Measurements from ENCODE around the gene MAP1LC3B. TPM values are rescaled to one million over a fixed set of nuclear protein-coding genes. Genes with fewer than 3 reads are reported as not detected.
"Not testable (repeated sequence)": the region's sequence is repeated elsewhere in the genome, so short reads cannot be mapped to it uniquely, and the experiment has no call there.

MAP1LC3B gene
- total RNA-seq, 3 donors from 2014 or later: 31.5 to 43.2 (median 31.6) TPM

DNA sequence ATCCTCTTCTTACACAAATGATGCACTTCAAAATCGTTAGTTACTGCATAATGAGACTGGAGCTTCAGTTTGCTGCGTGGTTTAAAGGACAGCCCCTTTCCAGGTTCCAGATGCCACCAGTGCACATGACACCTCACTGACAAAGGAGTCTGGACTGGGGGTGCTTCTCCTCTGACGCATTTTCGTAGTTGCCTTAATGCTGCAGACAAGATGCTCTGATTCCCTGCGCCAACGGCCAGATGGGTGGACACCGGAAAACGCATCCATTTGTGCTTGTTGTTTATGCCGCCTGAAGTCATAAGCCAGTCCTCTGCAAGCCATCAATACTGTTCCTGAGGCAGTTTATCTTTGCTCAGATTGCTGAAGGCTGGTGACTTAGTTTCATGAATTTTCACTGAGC lies 24.6 kb upstream of the MAP1LC3B start:
- Mint-ChIP-seq H3K27me3 (ENCODE audit: low read depth) (no peaks in the 10 kb centered on the region), H3K9me3 (no peaks in the 10 kb centered on the region), H3K4me1 (ENCODE audit: low read depth) (peaks cover 47% of the 10 kb centered on the region), H3K4me3 (no peak overlapping the region), H3K36me3 (ENCODE audit: insufficient read depth) (peaks cover 16% of the 10 kb centered on the region)
- no peak for ATAC-seq
- no peak for DNase-seq

DNA sequence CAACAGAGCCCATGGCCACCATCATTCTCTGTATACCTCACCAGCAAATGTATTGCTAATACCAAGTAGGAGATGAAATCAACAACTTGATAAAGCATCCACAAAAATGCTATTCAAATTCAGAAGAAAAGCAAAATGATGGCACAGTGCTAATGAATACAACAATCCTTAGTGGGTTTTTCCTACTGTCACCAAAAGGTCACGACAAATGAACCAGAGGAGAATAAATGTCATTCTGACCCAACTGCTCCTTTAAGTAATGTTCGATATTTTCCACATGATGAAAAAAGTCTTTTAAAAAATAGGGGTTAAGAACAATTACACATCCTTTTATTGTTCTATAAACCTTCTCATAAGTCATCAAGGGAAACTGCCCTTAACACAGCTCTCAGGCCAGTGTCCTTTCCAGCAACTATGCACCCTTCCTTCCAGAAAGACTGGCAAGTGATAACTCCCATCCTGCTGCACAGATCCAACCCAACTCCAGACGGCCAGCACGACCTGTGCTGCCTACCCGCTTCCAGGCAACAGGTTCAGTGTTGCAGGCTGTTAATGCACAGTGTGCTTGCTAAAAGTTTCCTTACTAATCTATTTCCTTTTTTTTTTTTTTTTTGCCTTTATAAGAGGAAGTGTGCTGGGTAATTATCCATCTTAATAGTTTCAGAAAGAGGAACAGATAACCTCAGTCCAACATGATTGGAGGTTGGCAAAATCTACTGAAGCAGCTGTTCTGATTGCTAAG lies 23.9 kb upstream of the MAP1LC3B start:
- H3K4me3 Mint-ChIP-seq: no peak overlapping the region

DNA sequence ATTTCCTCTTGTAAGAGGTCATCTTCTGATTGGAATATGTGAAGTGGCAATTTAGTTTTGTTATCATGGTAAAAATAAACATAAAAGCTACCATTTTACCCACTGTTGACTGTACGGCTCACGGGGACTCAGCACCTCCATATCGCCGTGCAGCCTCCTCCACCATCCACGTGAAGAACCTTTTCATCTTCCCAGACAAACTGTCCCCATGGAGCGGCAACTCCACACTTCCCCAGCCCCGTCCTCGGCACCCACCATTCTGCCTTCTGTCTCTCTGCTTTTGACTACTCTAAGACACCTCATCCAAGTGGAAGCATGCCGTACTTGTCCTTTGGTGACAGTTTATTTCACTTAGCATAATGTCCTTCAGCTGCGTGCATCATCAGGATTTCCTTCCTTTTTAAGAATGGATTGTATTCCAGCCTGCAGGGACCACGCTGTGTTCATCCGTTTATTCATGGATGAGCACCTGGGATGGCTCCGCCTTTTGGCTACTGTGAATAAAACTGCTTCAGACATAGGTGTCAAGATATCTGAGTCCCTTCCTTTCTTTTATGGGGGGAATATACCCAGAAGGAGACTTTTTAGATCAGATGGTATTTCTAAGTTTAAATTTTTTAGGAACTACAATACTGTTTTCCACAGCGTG lies 22.9 kb upstream of the MAP1LC3B start:
- DNase-seq: no peak
- Mint-ChIP-seq H3K4me3 (no peak overlapping the region), H3K27me3 (ENCODE audit: low read depth) (no peaks in the 10 kb centered on the region), H3K9me3 (no peaks in the 10 kb centered on the region), H3K4me1 (ENCODE audit: low read depth) (peaks cover 51% of the 10 kb centered on the region), H3K36me3 (ENCODE audit: insufficient read depth) (peaks cover 14% of the 10 kb centered on the region)
- no peak for ATAC-seq

More for the DNA sequence above, 23.9 kb upstream of the MAP1LC3B start:
- Mint-ChIP-seq H3K36me3 (ENCODE audit: insufficient read depth) (peaks cover 16% of the 10 kb centered on the region), H3K9me3 (no peaks in the 10 kb centered on the region), H3K4me1 (ENCODE audit: low read depth) (peaks cover 47% of the 10 kb centered on the region), H3K27me3 (ENCODE audit: low read depth) (no peaks in the 10 kb centered on the region)
- no peak for DNase-seq
- no peak for ATAC-seq

DNA sequence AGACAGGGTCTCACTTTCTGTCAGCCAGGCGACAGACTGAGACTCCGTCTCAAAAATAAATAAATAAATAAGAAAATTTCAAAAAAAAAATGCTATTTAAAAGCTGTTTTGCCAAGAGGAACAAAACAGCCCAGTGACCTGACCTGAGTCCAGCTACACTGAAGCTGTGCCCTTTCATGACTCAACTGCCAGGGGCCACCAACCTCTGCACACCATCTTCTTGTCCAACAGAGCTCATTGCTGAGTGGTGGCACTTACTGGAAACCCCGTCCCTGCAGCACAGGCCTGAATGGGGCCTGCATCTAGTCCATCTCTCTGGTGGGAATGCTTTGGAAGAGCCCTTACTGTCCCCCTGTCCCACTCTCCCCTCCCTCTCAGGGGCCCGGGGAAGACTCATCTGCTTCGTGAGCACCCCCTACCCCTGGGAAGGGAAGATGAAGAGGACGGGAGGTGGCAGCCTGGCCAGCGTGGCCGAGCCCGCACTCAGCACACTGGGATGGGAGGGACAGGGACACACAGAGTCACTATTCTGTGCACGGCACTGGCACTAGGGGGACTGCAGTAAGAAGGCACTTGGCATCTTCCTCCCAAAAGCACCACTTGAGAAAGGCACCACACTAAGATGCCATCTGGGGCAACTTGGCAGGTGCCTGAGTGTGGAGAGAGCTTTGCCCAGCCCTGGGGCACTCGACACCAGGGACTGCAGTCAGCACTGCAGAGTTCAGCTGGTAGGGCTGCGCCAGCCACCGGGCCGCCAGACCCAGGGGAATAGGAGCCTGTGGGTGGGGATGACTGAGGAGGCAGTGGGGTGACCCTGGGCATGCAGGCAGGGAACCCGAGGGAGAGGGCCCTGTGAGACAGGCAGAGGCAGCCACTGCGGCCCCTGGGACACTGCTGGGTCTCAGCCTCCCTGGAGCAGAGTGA lies 22.1 kb upstream of the MAP1LC3B start:
- peaks cover 44% of the 10 kb centered on the region for H3K4me1 Mint-ChIP-seq (ENCODE audit: low read depth)
- no peaks in the 10 kb centered on the region for H3K27me3 Mint-ChIP-seq (ENCODE audit: low read depth)
- DNase-seq: no peak
- ATAC-seq: no peak
- H3K9me3 Mint-ChIP-seq: no peaks in the 10 kb centered on the region
- no peak overlapping the region for H3K4me3 Mint-ChIP-seq
- H3K36me3 Mint-ChIP-seq (ENCODE audit: insufficient read depth): peaks cover 14% of the 10 kb centered on the region

DNA sequence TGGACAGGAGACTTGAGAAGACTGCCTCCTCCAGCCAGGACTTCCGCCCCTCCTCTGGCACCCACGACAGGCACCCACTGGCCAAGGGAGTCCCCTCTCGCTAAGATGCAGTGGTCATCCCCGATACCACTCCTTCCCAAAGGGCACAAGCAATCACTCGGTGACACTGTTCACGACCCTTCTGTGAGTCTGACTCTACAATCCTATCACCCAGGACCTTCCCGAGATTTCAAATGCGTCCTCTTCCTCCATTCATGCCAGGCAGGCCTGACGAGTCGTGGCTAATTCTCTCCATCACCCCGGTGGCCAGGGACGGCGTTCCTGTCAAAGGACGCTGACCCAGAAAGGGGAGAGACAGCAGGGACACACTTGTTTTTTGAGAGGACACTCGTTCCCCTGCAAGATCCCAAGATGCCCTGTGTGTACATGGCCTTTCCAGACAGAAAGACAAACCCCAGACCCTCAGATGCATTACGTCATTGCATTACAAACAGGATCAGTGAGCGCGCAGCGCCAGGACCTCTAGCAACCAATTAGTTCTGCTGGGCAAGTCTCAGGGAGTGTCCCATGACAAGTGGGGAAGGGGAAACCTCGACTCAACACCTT lies 20.8 kb upstream of the MAP1LC3B start:
- H3K9me3 Mint-ChIP-seq: no peaks in the 10 kb centered on the region
- DNase-seq (no peak), ATAC-seq (no peak)
- peaks cover 13% of the 10 kb centered on the region for H3K36me3 Mint-ChIP-seq (ENCODE audit: insufficient read depth)
- H3K4me3 Mint-ChIP-seq: no peak overlapping the region
- no peaks in the 10 kb centered on the region for H3K27me3 Mint-ChIP-seq (ENCODE audit: low read depth)
- peaks cover 46% of the 10 kb centered on the region for H3K4me1 Mint-ChIP-seq (ENCODE audit: low read depth)

DNA sequence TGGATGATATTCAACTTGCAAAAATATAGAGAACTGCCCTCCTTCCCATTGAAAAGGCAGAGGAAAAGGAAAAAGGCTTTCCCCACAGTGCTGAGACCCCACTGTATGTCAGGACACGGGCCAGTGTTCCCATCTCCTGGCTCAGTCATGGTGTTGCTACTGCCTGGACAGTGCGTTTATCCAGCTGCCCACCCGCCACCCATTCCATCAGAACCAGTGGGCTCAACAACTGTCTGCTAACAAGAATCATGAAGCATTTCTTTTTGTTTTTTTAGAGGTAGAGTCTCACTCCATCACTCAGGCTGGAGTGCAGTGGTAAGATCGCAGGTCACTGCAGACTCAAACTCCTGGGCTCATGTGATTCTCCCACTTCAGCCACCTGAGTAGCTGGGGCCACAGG lies 19.8 kb upstream of the MAP1LC3B start:
- Mint-ChIP-seq H3K4me3 (no peak overlapping the region), H3K9me3 (no peaks in the 10 kb centered on the region), H3K4me1 (ENCODE audit: low read depth) (peaks cover 52% of the 10 kb centered on the region), H3K27me3 (ENCODE audit: low read depth) (no peaks in the 10 kb centered on the region), H3K36me3 (ENCODE audit: insufficient read depth) (peaks cover 8% of the 10 kb centered on the region)
- DNase-seq: no peak
- no peak for ATAC-seq

DNA sequence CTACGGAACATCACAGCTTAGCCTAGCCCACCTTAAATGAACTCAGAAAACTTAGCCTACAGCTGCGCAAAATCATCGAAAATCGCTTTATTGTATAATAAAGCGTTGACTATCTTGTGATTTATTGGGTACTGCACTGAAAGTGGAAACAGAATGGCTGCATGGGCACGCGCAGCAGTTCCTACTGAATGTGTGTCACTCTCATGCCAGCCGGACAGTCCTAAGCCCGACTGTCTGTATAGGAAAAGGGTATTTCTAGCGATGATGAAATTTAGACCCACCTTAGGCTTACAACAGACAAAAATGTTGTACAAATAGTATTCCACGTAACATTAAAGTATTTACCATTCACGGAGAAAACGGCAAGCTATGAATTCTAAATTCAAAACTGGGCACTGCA lies 17.8 kb upstream of the MAP1LC3B start:
- ATAC-seq: no peak
- Mint-ChIP-seq H3K27me3 (ENCODE audit: low read depth) (no peaks in the 10 kb centered on the region), H3K4me3 (no peak overlapping the region), H3K9me3 (no peaks in the 10 kb centered on the region), H3K4me1 (ENCODE audit: low read depth) (peaks cover 39% of the 10 kb centered on the region), H3K36me3 (ENCODE audit: insufficient read depth) (peaks cover 6% of the 10 kb centered on the region)
- DNase-seq: no peak

DNA sequence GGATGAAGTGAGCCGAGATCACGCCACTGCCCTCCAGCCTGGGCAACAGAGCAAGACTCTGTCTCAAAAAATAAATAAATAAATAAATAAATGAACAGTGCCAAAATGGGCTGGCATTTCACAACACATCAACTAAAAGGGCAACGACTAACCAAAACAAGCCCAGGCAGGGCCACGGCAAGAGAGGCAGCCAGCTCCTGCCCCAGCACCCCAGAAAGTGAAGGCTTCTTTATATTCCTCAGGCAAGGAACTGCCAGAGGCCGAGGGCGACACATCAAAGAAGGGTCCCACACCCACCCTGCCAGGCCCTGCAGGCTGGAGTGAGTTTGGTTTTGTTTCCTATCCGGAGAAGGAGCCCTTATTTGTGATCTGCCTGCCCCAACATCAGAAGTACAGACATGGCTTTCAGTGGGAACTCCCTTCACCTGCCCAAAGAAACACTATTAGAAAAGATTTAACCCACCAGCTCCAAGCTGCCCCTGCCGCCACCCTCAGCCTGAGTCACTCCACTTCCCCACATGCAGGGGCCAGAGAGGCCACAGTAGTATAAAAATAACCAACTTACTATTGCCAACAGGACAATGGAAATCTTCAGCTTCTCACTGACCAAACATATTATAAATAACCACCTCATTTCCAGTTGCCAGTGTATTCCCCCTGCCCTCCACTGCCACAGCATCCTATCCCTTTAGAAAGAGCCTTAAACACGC lies 16.6 kb upstream of the MAP1LC3B start:
- DNase-seq (no peak), ATAC-seq (no peak)
- peaks cover 43% of the 10 kb centered on the region for H3K4me1 Mint-ChIP-seq (ENCODE audit: low read depth)
- peaks cover 6% of the 10 kb centered on the region for H3K36me3 Mint-ChIP-seq (ENCODE audit: insufficient read depth)
- H3K9me3 Mint-ChIP-seq: no peaks in the 10 kb centered on the region
- no peaks in the 10 kb centered on the region for H3K27me3 Mint-ChIP-seq (ENCODE audit: low read depth)
- no peak overlapping the region for H3K4me3 Mint-ChIP-seq

DNA sequence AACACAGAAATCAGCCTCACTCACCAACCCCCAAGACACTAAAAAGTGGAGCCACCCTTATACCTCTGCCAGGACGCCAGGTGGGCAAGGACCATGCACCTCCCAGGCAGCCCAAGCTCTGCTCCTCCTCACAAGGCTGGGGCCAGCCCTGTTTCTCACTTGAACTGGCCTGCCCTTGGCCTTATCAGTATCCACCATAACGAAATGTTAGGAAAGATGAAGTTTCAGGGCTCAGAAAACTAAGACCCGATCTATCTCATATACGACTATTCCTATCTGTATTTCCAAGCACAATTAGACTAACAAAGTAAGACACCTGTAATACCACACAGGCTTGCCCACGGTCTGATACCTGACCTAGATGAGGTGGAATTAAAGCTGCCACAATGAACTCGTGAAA lies 15.5 kb upstream of the MAP1LC3B start:
- ATAC-seq (no peak), DNase-seq (no peak)
- Mint-ChIP-seq H3K36me3 (ENCODE audit: insufficient read depth) (peaks cover 6% of the 10 kb centered on the region), H3K27me3 (ENCODE audit: low read depth) (no peaks in the 10 kb centered on the region), H3K4me3 (no peak overlapping the region), H3K9me3 (no peaks in the 10 kb centered on the region), H3K4me1 (ENCODE audit: low read depth) (peaks cover 47% of the 10 kb centered on the region)

DNA sequence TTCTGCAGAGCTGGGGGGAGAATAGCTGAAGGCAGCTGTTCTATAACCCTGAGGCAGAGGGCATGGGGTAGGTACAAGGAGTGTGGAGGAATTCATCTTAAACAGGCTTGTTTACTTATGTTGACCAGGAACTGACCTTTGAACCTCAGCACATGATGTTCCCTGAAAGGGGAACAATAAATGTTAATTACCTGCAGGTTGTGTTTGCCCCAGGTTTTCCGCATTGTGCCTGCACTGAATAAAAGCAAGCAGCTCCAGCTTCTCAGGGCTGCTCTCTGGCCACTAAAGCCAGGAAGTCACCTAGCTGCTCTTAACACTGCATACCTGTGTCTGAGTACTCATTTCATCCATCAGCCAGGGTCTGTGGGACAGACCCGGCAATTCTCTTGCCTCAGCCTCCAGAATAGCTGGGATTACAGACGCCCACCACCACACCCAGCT lies 12.8 kb upstream of the MAP1LC3B start:
- H3K9me3 Mint-ChIP-seq; DNase-seq; ATAC-seq; H3K27me3 Mint-ChIP-seq (ENCODE audit: low read depth); H3K36me3 Mint-ChIP-seq (ENCODE audit: insufficient read depth); H3K4me3 Mint-ChIP-seq: not testable (repeated sequence)
- peaks cover 48% of the 10 kb centered on the region for H3K4me1 Mint-ChIP-seq (ENCODE audit: low read depth)

DNA sequence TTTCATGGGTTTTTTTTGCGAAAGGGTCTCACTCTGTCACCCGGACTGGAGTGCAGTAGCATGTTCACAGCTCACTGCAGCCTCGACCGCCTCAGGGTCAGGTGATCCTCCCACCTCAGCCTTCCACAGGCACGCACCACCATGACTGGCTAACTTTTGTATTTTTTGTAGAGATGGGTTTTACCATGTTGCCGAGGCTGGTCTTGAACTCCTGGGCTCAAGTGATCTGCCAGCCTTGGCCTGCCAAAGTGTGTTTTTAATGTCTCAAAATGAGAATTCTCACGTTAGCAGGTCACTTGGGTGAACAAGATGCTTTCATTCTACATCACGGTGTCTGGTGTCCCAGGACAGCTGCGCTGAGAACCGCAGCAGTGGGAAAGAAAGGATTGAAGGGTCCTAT lies 11.7 kb upstream of the MAP1LC3B start:
- peaks cover 48% of the 10 kb centered on the region for H3K4me1 Mint-ChIP-seq (ENCODE audit: low read depth)
- ATAC-seq (no peak), DNase-seq (no peak)

DNA sequence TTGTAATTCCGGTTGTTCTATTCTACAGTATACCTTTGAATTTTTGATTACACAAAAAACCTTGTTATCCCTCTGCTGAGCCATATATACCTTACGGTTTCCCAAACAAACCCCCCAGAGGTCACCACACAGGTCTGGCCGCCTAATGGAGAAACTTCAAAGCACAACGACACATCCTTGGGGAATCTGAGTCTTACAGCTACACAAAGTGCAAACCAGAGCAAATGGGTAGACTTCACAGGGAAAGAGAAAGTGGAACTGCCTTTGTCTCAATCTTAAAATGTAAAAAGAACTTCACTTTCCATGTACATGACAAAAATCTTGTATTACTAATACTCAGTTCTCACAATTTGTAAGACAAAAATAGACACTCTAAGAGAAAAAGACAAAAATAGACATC lies 11.3 kb upstream of the MAP1LC3B start:
- no peak for DNase-seq
- Mint-ChIP-seq H3K4me3 (peak overlapping the region; percentile 89), H3K4me1 (ENCODE audit: low read depth) (peaks cover 47% of the 10 kb centered on the region), H3K36me3 (ENCODE audit: insufficient read depth) (peaks cover 2% of the 10 kb centered on the region), H3K9me3 (no peaks in the 10 kb centered on the region), H3K27me3 (ENCODE audit: low read depth) (peaks cover 2% of the 10 kb centered on the region)
- no peak for ATAC-seq

More for the DNA sequence above, 11.7 kb upstream of the MAP1LC3B start:
- Mint-ChIP-seq H3K9me3 (no peaks in the 10 kb centered on the region), H3K36me3 (ENCODE audit: insufficient read depth) (peaks cover 4% of the 10 kb centered on the region), H3K4me3 (peak overlapping the region; percentile 89), H3K27me3 (ENCODE audit: low read depth) (peaks cover 2% of the 10 kb centered on the region)

DNA sequence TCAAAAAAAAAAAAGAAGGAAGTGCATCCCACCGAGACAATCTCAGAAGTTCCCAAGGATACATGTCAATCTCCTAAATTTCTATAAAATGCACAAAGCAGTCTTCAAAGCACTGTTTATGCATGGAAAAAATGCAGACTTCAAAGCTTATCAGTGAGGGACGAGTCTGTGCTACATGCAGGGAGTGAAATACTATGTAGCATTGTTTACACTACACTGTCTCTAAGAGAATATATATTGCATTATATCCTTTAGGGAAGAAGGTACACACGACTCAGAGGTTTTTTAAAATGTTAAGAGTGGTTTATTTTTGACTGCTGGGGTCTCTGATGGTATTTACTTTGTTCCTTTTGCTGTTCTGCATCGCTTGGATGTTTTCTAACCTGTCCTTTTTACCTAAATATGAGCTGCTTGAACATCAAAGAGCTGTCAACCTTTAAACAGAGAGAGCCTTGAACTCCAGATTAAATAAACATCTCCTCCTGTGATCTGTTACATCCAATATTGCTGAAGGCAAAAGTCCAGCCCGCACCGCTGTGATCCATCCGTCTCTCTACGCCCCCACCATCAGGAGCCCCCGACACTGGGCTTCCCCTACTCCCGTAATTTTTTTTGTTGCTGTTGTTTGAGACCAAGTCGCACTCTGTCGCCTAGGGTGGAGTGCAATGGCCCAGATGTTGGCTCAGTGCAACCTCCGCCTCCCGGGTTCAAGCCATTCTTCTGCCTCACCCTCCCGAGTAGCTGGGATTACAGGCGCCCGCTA lies 9.9 kb upstream of the MAP1LC3B start:
- H3K9me3 Mint-ChIP-seq: no peaks in the 10 kb centered on the region
- peaks cover 2% of the 10 kb centered on the region for H3K27me3 Mint-ChIP-seq (ENCODE audit: low read depth)
- no peaks in the 10 kb centered on the region for H3K36me3 Mint-ChIP-seq (ENCODE audit: insufficient read depth)
- peak overlapping the region; percentile 89 for H3K4me3 Mint-ChIP-seq
- no peak for DNase-seq
- ATAC-seq: no peak
- H3K4me1 Mint-ChIP-seq (ENCODE audit: low read depth): peaks cover 45% of the 10 kb centered on the region
